Fibroblast of peridontal ligament (primary cell): ENCODE data around the gene ADIRF.
"Not testable (repeated sequence)": the region's sequence is repeated elsewhere in the genome, so short reads cannot be mapped to it uniquely, and the experiment has no call there.

ENCODE experiments used
- DNase-seq: peaks from one replicate; pipeline ENCODE4 v3.0.0-alpha.2; 2010; ENCODE audit errors: extremely low read depth

Gene ADIRF

GRCh38 chr10:87020056-87020455, 51.8 kb downstream of the ADIRF start, which contains the start of gene FAM25A:
TSS of gene FAM25A (plus strand) at chr10:87020294. CDS start at chr10:87020325, 31 bp downstream.
- DNase-seq: not testable (repeated sequence)
